ENCODE results near the gene STK11.

DNA sequence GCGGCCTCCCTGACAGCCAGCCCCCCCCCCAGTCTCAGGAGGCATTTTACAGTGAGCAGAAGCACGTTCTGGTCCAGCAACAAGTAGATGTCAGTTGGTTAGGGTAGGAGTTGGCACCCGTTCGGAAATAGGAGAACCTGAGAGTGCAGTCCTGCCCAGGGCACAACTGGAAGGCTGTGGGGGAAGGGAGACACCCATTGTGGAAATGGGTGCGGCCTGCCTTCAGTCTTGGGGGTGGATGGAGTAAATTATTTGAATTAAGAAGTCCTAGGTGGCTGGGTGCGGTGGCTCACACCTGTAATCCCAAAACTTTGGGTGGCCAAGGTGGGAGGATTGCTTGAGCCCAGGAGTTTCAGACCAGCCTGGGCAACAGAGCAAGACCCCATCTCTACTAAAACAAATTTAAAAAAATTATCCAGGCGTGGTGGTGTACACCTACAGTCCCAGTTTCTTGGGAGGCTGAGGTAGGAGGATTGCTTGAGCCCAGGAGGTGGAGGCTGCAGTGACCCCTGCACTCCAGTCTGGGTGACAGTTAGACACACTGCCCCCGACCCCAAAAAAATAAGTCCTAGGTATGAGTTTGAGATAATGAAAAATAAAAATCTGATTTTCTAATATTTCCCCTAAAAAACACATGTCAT, 64.8 kb downstream of the STK11 start:
- TF ChIP-seq CTCF (IDR thresholded peaks at IDR 0.05; ENCODE audit: low read length) (no peak), EZH2 (optimal IDR thresholded peaks at IDR 0.05; ENCODE audit: low read depth, low read length) (no peak)

Measured in MM.1S (cell line).